ENCODE measurements around the gene MYO9A.
"Not testable (repeated sequence)": the region's sequence is repeated elsewhere in the genome, so short reads cannot be mapped to it uniquely, and the experiment has no call there.

The MYO9A gene

GRCh38 chr15:72034859-72035650, 82.9 kb downstream of the MYO9A start:
- DNase-seq, result no peak

- no peak for DNase-seq
Observed at GRCh38 chr15:72034351-72034750, 83.6 kb downstream of the MYO9A start.

GRCh38 chr15:72033711-72034110, 84.2 kb downstream of the MYO9A start:
- no peak for DNase-seq

GRCh38 chr15:72033285-72033684, 84.7 kb downstream of the MYO9A start:
- DNase-seq, result no peak

- DNase-seq, result no peak
Observed at GRCh38 chr15:72021604-72022003, 96.3 kb downstream of the MYO9A start.

DNA sequence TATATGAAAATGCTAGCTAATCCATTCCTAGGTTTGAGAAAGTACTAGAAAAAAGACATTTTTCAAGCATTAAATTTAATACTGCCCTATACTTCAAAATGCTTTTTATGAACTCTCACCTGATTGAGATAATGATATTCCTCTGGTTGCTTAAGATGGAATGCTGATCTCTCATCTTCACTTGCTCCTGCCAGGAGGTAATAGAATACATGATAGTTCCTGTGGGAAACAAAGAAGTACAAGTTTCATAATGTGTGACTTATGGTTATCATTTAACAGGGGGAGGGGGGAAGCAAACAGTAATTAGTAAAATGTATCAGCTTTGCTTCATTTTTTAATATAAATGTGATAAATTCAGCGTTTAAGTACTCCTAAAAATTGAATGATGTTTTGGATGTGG, 97.2 kb downstream of the MYO9A start:
- no peak for DNase-seq

- DNase-seq, result not testable (repeated sequence)
Observed at GRCh38 chr15:72014555-72014954, 103.4 kb downstream of the MYO9A start.

DNA sequence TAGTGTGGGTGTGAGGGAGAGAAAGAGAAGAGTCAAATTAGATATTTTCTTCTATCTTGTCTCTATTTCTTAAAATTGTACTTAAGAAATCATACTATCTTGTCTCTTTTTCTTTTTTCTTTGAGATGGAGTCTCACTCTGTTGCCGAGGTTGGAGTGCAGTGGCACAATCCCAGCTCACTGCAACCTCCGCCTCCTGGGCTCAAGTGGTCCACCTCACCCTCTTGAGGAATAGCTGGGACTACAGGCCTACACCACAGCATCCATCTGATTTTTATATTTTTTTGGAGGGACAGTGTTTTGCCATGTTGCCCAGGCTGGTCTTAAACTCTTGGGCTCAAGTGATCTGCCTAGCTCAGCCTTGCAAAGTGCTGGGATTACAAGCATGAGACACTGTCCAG, 104.2 kb downstream of the MYO9A start:
- no peak for DNase-seq

DNA sequence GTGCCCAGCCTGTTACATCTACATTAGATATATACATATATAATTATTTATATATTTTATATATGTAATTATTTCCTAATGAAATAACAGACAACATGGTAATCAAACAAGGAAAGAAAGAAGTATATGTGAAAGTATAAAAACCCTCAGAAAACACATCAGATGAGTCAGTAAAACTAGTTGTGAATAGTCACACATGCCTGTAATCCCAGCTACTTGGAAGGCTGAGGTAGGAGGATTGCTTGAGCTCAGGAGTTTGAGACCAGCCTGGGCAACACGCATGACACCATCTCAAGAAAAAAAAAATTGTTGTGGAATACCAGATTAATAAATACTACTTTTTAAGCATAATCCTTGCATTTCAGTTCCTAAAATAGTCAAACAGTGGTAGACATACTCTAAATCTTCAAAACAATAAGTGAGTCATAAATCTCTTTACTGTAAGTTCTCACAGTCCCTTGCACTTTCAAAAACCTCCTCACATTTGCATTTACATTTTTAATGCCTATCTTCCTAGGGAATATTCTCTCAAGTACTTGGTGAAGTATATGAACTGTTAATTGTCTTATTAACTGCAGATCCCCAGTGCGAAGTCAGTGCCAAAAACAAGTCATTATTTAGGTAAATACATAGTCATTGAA, 106.5 kb downstream of the MYO9A start:
- no peak for DNase-seq

DNA sequence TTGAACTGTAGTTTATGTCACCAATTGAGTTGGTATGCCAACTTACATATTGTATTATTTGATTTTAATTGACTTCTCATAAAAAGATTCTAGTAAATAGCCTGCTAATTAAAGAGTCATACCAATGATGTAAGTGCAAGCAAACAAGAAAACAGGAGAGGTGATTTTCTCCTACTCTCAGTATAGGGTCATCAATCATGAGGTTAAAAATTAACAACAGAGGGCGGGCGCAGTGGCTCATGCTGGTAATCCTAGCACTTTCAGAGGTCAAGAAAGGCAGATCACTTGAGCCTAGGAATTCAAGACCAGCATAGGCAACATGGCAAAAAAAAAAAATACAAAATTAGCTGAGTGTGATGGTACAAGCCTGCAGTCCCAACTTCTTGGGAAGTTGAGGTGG, 108.7 kb downstream of the MYO9A start:
- no peak for DNase-seq

DNA sequence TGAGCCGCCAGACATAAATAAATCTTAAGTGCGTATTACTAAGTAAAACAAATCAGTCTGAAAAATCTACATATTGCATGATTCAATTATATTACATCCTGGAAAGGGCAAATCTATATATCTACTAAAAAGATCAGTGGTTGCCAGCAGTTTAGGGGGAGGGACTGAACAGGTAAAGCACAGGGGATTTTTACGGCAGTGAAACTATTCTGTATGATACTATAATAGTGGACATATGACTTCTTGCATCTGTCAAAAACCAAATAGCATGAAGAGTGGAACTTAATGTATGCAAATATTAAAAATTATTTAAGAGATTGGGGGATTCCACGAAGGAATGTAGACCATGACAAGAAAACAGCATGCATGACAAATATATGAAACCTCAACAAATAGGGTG, 111.6 kb downstream of the MYO9A start:
- DNase-seq, result no peak

GRCh38 chr15:72005483-72005882, 112.5 kb downstream of the MYO9A start:
- DNase-seq, result no peak

DNA sequence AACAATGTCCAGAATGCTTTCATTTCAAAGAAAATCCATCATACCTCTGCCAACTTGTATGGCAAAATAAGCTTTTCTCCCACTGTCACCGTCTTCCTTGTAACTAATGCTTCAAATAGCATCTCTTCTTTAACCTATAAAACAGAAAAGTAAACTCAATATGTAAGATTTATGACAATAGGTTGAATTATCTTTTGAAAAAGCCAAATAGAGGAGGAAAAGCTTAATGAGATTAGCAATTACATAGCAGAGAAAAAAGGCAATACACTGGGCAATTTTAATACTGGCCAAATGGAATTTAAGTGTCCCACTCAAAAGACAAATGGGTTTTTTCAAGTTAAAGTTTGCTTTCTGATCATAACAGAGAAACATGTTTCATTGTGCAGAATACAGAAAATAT, 118.1 kb downstream of the MYO9A start:
- DNase-seq, result no peak

DNA sequence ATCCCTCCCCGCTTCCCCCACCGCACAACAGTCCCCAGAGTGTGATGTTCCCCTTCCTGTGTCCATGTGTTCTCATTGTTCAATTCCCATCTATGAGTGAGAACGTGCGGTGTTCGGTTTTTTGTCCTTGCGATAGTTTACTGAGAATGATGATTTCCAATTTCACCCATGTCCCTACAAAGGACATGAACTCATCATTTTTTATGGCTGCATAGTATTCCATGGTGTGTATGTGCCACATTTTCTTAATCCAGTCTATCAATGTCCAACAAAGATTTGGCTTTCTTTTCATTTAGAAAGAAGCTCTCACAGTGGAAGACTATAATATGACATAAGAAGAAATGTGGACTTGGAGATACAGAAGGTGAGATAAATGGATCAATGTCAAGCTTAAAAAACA, 119.2 kb downstream of the MYO9A start:
- DNase-seq, result not testable (repeated sequence)

DNA sequence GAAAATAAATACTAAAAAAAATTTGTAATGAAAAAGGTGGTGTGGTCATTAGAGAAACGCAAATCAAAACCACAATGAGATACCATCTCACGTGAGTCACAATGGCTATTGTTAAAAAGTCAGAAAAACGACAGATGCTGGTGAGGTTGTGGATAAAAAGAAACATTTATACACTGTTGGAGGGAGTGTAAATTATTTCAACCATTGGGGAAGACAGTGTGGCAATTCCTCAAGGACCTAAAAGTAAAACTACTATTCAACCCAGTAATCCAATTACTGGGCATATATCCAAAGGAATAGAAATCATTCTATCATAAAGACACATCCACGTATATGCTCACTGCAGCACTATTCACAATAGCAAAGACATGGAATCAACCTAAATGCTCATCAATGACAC, 120.3 kb downstream of the MYO9A start:
- DNase-seq, result no peak

GRCh38 chr15:71975816-71976150, 142.2 kb downstream of the MYO9A start:
- no peak for DNase-seq

- no peak for DNase-seq
Observed at GRCh38 chr15:71974211-71974610, 143.7 kb downstream of the MYO9A start.

DNA sequence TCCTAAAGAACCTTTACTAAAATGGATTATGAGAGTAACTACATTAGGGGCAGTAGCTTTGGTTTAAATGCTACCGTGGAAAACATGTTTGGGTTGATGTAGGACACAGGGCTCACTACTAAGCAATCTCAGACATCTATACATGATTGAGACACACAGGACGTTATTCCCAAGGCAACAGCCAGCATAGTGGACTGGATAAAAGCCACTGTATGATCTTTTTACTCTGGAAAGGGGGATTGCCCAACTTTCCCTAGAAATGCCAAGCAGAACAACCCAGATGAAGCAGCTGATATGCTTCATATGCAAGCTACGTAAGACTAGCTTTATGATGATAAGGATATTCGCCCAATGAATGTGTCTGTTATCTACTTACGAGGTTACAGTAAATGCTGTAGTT, 144.6 kb downstream of the MYO9A start:
- DNase-seq, result no peak

GRCh38 chr15:71971905-71972304, 146.0 kb downstream of the MYO9A start:
- DNase-seq, result no peak

DNA sequence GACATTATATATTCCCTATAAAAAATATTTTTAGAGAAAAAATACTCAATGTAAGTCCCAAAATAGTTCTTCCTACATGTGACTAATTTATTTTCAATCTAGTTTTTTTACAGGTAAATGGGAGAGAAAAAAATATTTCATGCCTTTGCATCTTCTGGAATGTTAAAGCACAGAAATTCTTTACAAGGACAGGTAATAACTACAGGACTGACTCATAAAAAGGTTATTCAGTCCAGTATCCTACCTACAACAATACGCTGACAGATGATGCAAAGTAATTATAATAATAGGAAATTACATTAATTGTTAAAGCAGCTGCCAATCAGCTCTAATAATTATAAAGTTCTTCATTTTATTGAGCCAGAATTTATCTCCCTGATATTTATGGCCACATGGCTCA, 147.5 kb downstream of the MYO9A start:
- no peak for DNase-seq

DNA sequence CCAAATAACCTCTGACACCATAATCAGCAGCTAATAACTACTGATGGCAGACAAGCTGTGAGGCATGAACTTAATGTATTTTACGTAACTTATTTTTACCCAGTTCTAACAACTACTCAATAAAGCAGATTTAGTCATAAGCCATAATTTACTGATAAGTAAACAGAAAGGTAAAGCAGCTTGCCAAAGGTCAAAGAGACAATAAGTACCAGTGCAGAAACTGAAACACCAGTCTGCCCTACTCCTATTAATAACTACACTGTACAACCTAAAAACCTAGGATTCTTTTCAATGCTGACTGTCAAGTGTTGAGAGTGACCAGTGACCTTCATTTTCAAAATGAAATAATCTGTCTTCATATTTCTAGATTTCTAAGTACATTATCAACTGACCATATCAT, 155.4 kb downstream of the MYO9A start:
- no peak for DNase-seq

DNA sequence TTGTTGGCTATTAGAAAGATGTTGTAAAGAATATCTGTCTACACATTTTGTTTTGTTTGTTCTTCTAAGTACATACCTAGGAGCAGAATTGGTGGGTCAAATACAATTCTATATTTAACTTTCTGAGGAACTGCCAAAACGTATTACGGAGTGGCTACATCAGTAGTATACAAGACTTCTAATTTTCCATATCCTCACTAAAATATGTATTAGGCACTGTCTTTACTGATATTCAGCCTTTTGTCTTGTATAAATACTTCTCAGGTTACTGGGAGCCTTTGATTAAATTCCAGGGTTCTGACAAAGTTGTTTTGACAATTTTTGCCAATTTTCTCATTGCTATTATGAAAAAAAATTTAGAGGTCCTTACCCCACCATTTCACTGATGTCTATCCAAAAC, 160.9 kb downstream of the MYO9A start:
- no peak for DNase-seq

DNA sequence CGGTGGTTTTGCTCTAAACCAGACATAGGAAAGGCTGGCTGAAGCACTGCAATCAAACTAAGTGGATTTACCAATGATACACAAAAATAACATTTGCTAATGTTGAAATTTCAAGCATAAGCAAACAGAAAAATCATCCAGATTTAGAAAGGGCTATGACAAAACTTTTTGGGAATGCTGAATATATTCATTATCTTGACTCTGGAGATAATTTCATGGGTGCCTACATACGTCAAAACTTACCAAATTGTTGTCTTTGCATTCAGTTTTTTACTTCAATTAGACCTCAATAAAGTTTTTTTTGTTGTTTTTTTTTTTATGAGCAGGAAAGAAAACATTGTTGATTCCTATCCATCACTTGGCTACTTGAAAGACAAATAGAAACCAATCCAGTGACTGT, 166.8 kb downstream of the MYO9A start:
- DNase-seq, result no peak

DNA sequence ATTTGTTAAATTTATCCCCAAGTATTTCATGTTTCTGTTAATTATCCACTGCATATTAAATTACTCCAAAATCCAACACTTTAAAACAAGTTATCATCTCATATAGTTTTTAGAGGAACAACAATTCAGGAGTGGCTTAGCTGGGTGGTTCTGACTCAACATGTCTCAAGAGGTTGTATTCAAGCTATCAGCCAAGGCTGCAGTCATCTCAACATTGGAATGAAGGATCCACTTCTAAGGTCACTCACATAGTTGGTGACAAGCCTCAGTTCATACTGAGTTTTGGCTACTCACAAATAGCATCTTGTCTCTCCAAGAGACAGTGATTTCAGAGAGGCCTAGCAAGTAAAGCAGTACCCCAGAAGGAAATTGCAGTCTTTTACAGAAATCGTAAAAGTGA, 172.9 kb downstream of the MYO9A start:
- no peak for DNase-seq

DNA sequence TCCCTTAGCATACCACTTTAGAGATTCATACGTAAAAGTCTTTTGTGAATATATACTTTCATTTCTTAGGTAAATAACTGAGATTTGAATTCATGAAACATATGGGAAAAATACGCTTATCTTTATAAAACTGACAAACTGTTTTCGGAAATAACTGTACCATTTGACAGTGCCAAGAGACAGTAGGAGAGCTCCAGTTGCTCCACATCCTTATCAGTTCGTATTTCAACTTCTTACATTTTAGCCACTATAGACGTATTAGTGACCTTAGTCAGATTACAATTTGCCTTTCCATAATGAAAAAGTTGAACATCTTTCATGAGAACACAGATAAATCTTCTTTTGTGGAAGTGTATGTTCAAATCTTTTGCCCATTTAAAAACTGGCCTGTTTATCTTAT, 174.1 kb downstream of the MYO9A start:
- no peak for DNase-seq
